Fibroblast of the aortic adventitia (primary cell): ENCODE results near the gene KIAA0586. TPM values are rescaled to one million over a fixed set of nuclear protein-coding genes. Genes with fewer than 3 reads are reported as not detected.

ENCODE experiments used
- DNase-seq: peaks from one replicate; pipeline ENCODE4 v3.0.0-alpha.2; 2010; ENCODE audit warnings: low read depth
- H3K4me3 ChIP-seq: 2 replicates; pipeline ENCODE4 v1.5.1; 2011; ENCODE audit warnings: low read depth, mild to moderate bottlenecking, control low read depth, low read length, moderate library complexity
- CTCF ChIP-seq: IDR thresholded peaks from 2 replicates; pipeline ENCODE4 v1.5.1; 2011; ENCODE audit warnings: mild to moderate bottlenecking, low read length, control low read depth, inconsistent platforms; ENCODE audit not compliant: insufficient read depth
- total RNA-seq: library from RNA; depleted of rRNA; stranded (reverse); fragments of >200 nt; gene quantifications from 2 replicates; pipeline ENCODE4 v1.2.3, GENCODE V29; 2012; ENCODE audit warnings: low replicate concordance

The KIAA0586 gene
- total RNA-seq, result 22.5 and 45.2 TPM in 2 replicates

GRCh38 chr14:58427281-58428117 lies at the start of gene KIAA0586, which contains the start of gene TIMM9:
Gene KIAA0586 (plus strand): TSS chr14:58427719. CDS start chr14:58428265, 546 bp downstream.
Gene TIMM9 (minus strand): TSS chr14:58427531. CDS start chr14:58411945, 15,586 bp downstream.
- TF ChIP-seq CTCF, result no peak
- peak within 1 kb of the TSS; percentile 96 for H3K4me3 ChIP-seq
- peak; percentile 100 for DNase-seq

GRCh38 chr14:58390830-58391229 lies 36.7 kb upstream of the KIAA0586 start:
- DNase-seq, result no peak
- no peak for TF ChIP-seq CTCF
- H3K4me3 ChIP-seq, result no peak overlapping the region

DNA sequence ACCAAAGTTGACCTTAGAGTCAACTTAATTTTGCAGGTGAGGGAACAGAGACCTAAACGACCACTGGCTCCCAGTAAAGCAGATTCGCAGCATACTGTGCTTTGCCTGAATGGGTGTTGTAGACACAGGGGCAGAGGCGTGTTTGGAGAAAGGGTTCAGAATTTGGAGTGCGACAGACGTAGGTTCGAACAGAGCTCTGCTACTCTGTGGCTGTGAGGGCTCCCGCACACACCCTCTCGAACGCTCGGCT lies 32.0 kb upstream of the KIAA0586 start:
- no peak for DNase-seq
- no peak for TF ChIP-seq CTCF
- H3K4me3 ChIP-seq, result peak overlapping the region; percentile 60

- peak within 1 kb of the TSS; percentile 60 for H3K4me3 ChIP-seq
- peak; percentile 48 for DNase-seq
- TF ChIP-seq CTCF, result peak; percentile 37
These were observed 31.4 kb upstream of the KIAA0586 start, which contains the start of gene TOMM20L for GRCh38 chr14:58395812-58396788. Gene TOMM20L (plus strand): TSS chr14:58395930. CDS start chr14:58395958, 28 bp downstream.

DNA sequence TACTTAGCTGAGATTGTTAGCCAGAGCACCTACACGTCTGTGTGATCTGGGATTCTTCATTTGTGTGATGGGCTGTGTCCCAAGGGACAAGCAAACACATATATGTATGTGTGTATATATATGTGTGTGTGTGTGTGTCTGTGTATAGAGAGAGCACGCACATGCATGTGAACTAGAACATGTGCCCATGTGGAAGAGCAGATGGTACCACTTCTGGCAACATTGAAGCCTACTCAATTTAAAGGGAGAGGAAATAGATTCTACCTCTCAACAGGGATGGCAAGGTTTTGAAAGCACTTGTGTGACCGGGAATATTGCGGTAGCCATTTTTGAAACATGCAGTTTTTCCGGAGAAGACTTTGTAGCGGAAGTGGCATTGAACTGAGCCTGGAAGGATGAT lies 30.4 kb upstream of the KIAA0586 start:
- no peak for TF ChIP-seq CTCF
- DNase-seq, result no peak
- H3K4me3 ChIP-seq, result no peak overlapping the region

- no peak for DNase-seq
- TF ChIP-seq CTCF, result no peak
- no peak overlapping the region for H3K4me3 ChIP-seq
These were observed 29.0 kb upstream of the KIAA0586 start for GRCh38 chr14:58398495-58398894.
